Duodenal mucosa (tissue), 2 donors: ENCODE data around the gene PADI2.

Source experiments
- H3K27ac ChIP-seq: one replicate; pipeline ENCODE4 v1.7.0; 2013; ENCODE audit warnings: low read depth, low read length
- H3K27me3 ChIP-seq, 2 donors: one replicate each; pipeline ENCODE4 v1.7.0; 2013; ENCODE audit warnings: low read length in 2 of 2, control low read depth in 1 of 2; ENCODE audit not compliant: insufficient read depth in 2 of 2, control insufficient read depth in 1 of 2
- H3K36me3 ChIP-seq, 2 donors: one replicate each; pipeline ENCODE4 v1.7.0; 2013; ENCODE audit warnings: low read length in 2 of 2, control low read depth in 1 of 2; ENCODE audit not compliant: insufficient read depth in 2 of 2, control insufficient read depth in 1 of 2
- H3K4me1 ChIP-seq, 2 donors: one replicate each; pipeline ENCODE4 v1.7.0; 2013; ENCODE audit warnings: low read length in 2 of 2, control low read depth in 1 of 2; ENCODE audit not compliant: insufficient read depth in 2 of 2, control insufficient read depth in 1 of 2
- H3K4me3 ChIP-seq, 2 donors: one replicate each; pipeline ENCODE4 v1.7.0; 2013; ENCODE audit warnings: low read length in 2 of 2, low read depth in 1 of 2
- H3K9ac ChIP-seq, 2 donors: one replicate each; pipeline ENCODE4 v1.7.0; 2013; ENCODE audit warnings: low read length in 2 of 2, low read depth in 1 of 2
- H3K9me3 ChIP-seq, 2 donors: one replicate each; pipeline ENCODE4 v1.7.0; 2013; ENCODE audit warnings: low read length in 2 of 2, control low read depth in 1 of 2; ENCODE audit not compliant: control insufficient read depth in 1 of 2

Gene PADI2

GRCh38 chr1:17089506-17089905 is 29.7 kb downstream of the PADI2 start:
- Histone ChIP-seq H3K4me1 (no peaks in the 10 kb centered on the region), H3K4me3 (no peak overlapping the region), H3K27ac (no peak overlapping the region), H3K9me3 (no peaks in the 10 kb centered on the region), H3K9ac (no peak overlapping the region), H3K36me3 (no peaks in the 10 kb centered on the region), H3K27me3 (no peaks in the 10 kb centered on the region)

GRCh38 chr1:17086751-17087150 is 32.5 kb downstream of the PADI2 start:
- no peak overlapping the region for H3K4me3 ChIP-seq
- no peak overlapping the region for H3K9ac ChIP-seq
- H3K27me3 ChIP-seq: no peaks in the 10 kb centered on the region
- no peaks in the 10 kb centered on the region for H3K9me3 ChIP-seq
- H3K27ac ChIP-seq: no peak overlapping the region
- no peaks in the 10 kb centered on the region for H3K36me3 ChIP-seq
- H3K4me1 ChIP-seq: no peaks in the 10 kb centered on the region

- no peaks in the 10 kb centered on the region for H3K27me3 ChIP-seq
- H3K9me3 ChIP-seq: no peaks in the 10 kb centered on the region
- H3K9ac ChIP-seq: no peak overlapping the region
- H3K36me3 ChIP-seq: no peaks in the 10 kb centered on the region
- no peak overlapping the region for H3K27ac ChIP-seq
- no peak overlapping the region for H3K4me3 ChIP-seq
- H3K4me1 ChIP-seq: no peaks in the 10 kb centered on the region
Measured at GRCh38 chr1:17084787-17085186, 34.5 kb downstream of the PADI2 start.

DNA sequence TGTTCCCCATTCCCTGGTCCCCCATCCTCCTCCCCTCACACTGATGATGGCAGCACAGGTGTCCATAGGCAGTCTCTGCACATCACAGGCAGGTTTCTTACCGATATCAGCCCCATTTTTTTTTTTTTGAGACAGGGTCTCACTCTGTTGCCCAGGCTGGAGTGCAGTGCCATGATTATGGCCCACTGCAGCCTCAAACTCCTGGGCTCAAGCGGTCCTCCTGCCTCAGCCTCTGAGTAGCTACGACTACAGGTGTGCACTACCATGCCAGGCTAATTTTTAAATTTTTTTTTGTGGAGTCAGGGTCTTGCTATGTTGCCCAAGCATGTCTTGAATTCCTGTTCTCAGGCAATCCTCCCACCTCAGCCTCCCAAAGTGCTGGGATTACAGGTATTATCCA is 36.5 kb downstream of the PADI2 start:
- no peaks in the 10 kb centered on the region for H3K36me3 ChIP-seq
- no peaks in the 10 kb centered on the region for H3K4me1 ChIP-seq
- no peaks in the 10 kb centered on the region for H3K27me3 ChIP-seq
- H3K4me3 ChIP-seq: no peak overlapping the region
- no peak overlapping the region for H3K27ac ChIP-seq
- no peak overlapping the region for H3K9ac ChIP-seq
- no peaks in the 10 kb centered on the region for H3K9me3 ChIP-seq

- no peaks in the 10 kb centered on the region for H3K36me3 ChIP-seq
- H3K27me3 ChIP-seq: no peaks in the 10 kb centered on the region
- no peaks in the 10 kb centered on the region for H3K4me1 ChIP-seq
- H3K9ac ChIP-seq: no peak overlapping the region
- no peak overlapping the region for H3K4me3 ChIP-seq
- no peaks in the 10 kb centered on the region for H3K9me3 ChIP-seq
- H3K27ac ChIP-seq: no peak overlapping the region
Measured at GRCh38 chr1:17081439-17081838, 37.8 kb downstream of the PADI2 start.

- no peak overlapping the region for H3K4me3 ChIP-seq
- no peaks in the 10 kb centered on the region for H3K4me1 ChIP-seq
- no peaks in the 10 kb centered on the region for H3K27me3 ChIP-seq
- no peaks in the 10 kb centered on the region for H3K9me3 ChIP-seq
- H3K27ac ChIP-seq: no peak overlapping the region
- no peaks in the 10 kb centered on the region for H3K36me3 ChIP-seq
- H3K9ac ChIP-seq: no peak overlapping the region
Measured at GRCh38 chr1:17080880-17081279, 38.4 kb downstream of the PADI2 start.

GRCh38 chr1:17080085-17080759 is 39.0 kb downstream of the PADI2 start:
- no peaks in the 10 kb centered on the region for H3K27me3 ChIP-seq
- no peaks in the 10 kb centered on the region for H3K36me3 ChIP-seq
- H3K9me3 ChIP-seq: no peaks in the 10 kb centered on the region
- no peaks in the 10 kb centered on the region for H3K4me1 ChIP-seq
- no peak overlapping the region for H3K9ac ChIP-seq
- no peak overlapping the region for H3K4me3 ChIP-seq
- no peak overlapping the region for H3K27ac ChIP-seq

- H3K36me3 ChIP-seq: no peaks in the 10 kb centered on the region
- no peaks in the 10 kb centered on the region for H3K4me1 ChIP-seq
- H3K27me3 ChIP-seq: no peaks in the 10 kb centered on the region
- no peaks in the 10 kb centered on the region for H3K9me3 ChIP-seq
- no peak overlapping the region for H3K9ac ChIP-seq
- H3K27ac ChIP-seq: no peak overlapping the region
- H3K4me3 ChIP-seq: no peak overlapping the region
Measured at GRCh38 chr1:17078991-17079868, 40.0 kb downstream of the PADI2 start.

- Histone ChIP-seq H3K4me3 (no peak overlapping the region), H3K4me1 (no peaks in the 10 kb centered on the region), H3K9ac (no peak overlapping the region), H3K36me3 (no peaks in the 10 kb centered on the region), H3K27ac (no peak overlapping the region), H3K9me3 (no peaks in the 10 kb centered on the region), H3K27me3 (no peaks in the 10 kb centered on the region)
Measured at GRCh38 chr1:17075470-17076255, 43.6 kb downstream of the PADI2 start.

- H3K27me3 ChIP-seq: no peaks in the 10 kb centered on the region
- H3K9me3 ChIP-seq: no peaks in the 10 kb centered on the region
- H3K4me3 ChIP-seq: no peak overlapping the region
- H3K9ac ChIP-seq: no peak overlapping the region
- H3K4me1 ChIP-seq: no peaks in the 10 kb centered on the region
- no peaks in the 10 kb centered on the region for H3K36me3 ChIP-seq
- no peak overlapping the region for H3K27ac ChIP-seq
Measured at GRCh38 chr1:17071794-17072193, 47.5 kb downstream of the PADI2 start.
